Cardiac muscle cell (in vitro differentiated cells and primary cell): ENCODE results near the gene GGTLC2. TPM values are rescaled to one million over a fixed set of nuclear protein-coding genes. Genes with fewer than 3 reads are reported as not detected.
"Not testable (repeated sequence)": the region's sequence is repeated elsewhere in the genome, so short reads cannot be mapped to it uniquely, and the experiment has no call there.

Experiments used
- DNase-seq, 2 donors: peaks; one replicate each; pipeline versions ENCODE4 v3.0.0 to v3.0.0-alpha.2; 2010 to 2017; ENCODE audit warnings: low read depth in 1 of 2, low spot score in 1 of 2
- H3K27ac ChIP-seq: fragments of 200-600 bp; sonication (generic); 2 replicates; pipeline ENCODE4 v1.5.1; 2016
- H3K27me3 ChIP-seq: fragments of 200-600 bp; sonication (generic); 2 replicates; pipeline ENCODE4 v1.6.0; 2016; ENCODE audit warnings: control low read depth
- H3K36me3 ChIP-seq: fragments of 200-600 bp; sonication (generic); 2 replicates; pipeline ENCODE4 v1.5.1; 2016; ENCODE audit warnings: control low read depth
- H3K4me1 ChIP-seq: fragments of 200-600 bp; sonication (generic); 2 replicates; pipeline ENCODE4 v1.8.1; 2017; ENCODE audit warnings: low read depth, mild to moderate bottlenecking, mixed run types
- H3K4me3 ChIP-seq: fragments of 200-600 bp; sonication (generic); 2 replicates; pipeline ENCODE4 v1.5.1; 2016; ENCODE audit warnings: mild to moderate bottlenecking
- H3K9me3 ChIP-seq: fragments of 200-600 bp; sonication (generic); 2 replicates; pipeline ENCODE4 v1.5.1; 2017; ENCODE audit warnings: low read depth, mild to moderate bottlenecking, control low read depth
- CTCF ChIP-seq: IDR thresholded peaks from 2 replicates; pipeline ENCODE4 v1.5.1; 2012; ENCODE audit warnings: low read depth, mild to moderate bottlenecking, low read length
- polyA plus RNA-seq: library from polyadenylated mRNA; unstranded; fragments of >200 nt; fragmentation: Nextera tagmentation; extraction: Ambion mirVana; gene quantifications from 2 replicates; pipeline ENCODE4 v1.2.1, GENCODE V29; 2016
- total RNA-seq: library from RNA; depleted of rRNA; stranded (reverse); fragments of >200 nt; gene quantifications from 2 replicates; pipeline ENCODE4 v1.2.3, GENCODE V29; 2016

GGTLC2 gene
- total and polyA plus RNA-seq, 2 experiments from 2014 or later: not detected

- H3K9me3 ChIP-seq, H3K27ac ChIP-seq, H3K36me3 ChIP-seq, H3K4me1 ChIP-seq, H3K4me3 ChIP-seq, H3K27me3 ChIP-seq: not testable (repeated sequence)
- TF ChIP-seq CTCF: peak; percentile 15
- peak in 1 of 2 donors; percentile 13 for DNase-seq
Observed at GRCh38 chr22:22653677-22654381, 9.4 kb downstream of the GGTLC2 start.

- no peak overlapping the region for H3K4me3 ChIP-seq
- no peaks in the 10 kb centered on the region for H3K9me3 ChIP-seq
- no peaks in the 10 kb centered on the region for H3K36me3 ChIP-seq
- no peak overlapping the region for H3K27ac ChIP-seq
- no peak for DNase-seq
- TF ChIP-seq CTCF: no peak
- no peaks in the 10 kb centered on the region for H3K4me1 ChIP-seq
- H3K27me3 ChIP-seq: no peaks in the 10 kb centered on the region
Observed at GRCh38 chr22:22655452-22656290, 11.3 kb downstream of the GGTLC2 start.

GRCh38 chr22:22657712-22658111, 13.3 kb downstream of the GGTLC2 start:
- Histone ChIP-seq H3K4me3 (no peak overlapping the region), H3K9me3 (no peaks in the 10 kb centered on the region), H3K36me3 (no peaks in the 10 kb centered on the region), H3K27ac (no peak overlapping the region), H3K4me1 (no peaks in the 10 kb centered on the region), H3K27me3 (no peaks in the 10 kb centered on the region)
- TF ChIP-seq CTCF: no peak
- no peak for DNase-seq

GRCh38 chr22:22661275-22661674, 16.9 kb downstream of the GGTLC2 start:
- H3K36me3 ChIP-seq: no peaks in the 10 kb centered on the region
- TF ChIP-seq CTCF: no peak
- no peaks in the 10 kb centered on the region for H3K27me3 ChIP-seq
- H3K4me1 ChIP-seq: no peaks in the 10 kb centered on the region
- no peak overlapping the region for H3K27ac ChIP-seq
- H3K4me3 ChIP-seq: no peak overlapping the region
- no peaks in the 10 kb centered on the region for H3K9me3 ChIP-seq
- DNase-seq: no peak

GRCh38 chr22:22662095-22662494, 17.7 kb downstream of the GGTLC2 start:
- Histone ChIP-seq H3K9me3 (no peaks in the 10 kb centered on the region), H3K4me1 (no peaks in the 10 kb centered on the region), H3K27me3 (no peaks in the 10 kb centered on the region), H3K27ac (no peak overlapping the region), H3K4me3 (no peak overlapping the region), H3K36me3 (no peaks in the 10 kb centered on the region)
- no peak for DNase-seq
- no peak for TF ChIP-seq CTCF
